Activated CD4-positive, alpha-beta T cell treated with anti-CD3 and anti-CD28 coated beads for 1 hour (primary cell): ENCODE measurements around the gene HCRTR1.

Experiments
- DNase-seq: peaks from one replicate; pipeline ENCODE4 v3.0.0-alpha.2; 2020

HCRTR1 gene

DNA sequence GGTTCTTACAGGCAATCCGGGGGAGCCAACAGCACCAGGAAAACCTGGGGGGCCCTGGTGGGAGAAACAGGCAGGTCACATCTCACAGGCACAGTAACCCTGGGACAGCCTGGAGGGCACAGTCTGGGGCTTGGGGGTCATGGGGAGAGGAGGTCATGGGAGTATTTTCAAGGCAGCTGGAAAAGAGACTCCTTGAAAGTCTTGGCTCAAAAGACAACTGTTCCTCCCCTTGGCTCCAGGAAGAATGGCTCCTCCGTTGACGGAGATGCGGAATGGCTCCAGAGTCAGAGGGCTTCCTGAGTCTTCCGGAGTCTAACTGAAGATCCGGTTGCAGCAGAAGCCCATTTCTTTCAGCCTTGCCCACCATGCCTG, 53.1 kb downstream of the HCRTR1 start:
- no peak for DNase-seq

DNA sequence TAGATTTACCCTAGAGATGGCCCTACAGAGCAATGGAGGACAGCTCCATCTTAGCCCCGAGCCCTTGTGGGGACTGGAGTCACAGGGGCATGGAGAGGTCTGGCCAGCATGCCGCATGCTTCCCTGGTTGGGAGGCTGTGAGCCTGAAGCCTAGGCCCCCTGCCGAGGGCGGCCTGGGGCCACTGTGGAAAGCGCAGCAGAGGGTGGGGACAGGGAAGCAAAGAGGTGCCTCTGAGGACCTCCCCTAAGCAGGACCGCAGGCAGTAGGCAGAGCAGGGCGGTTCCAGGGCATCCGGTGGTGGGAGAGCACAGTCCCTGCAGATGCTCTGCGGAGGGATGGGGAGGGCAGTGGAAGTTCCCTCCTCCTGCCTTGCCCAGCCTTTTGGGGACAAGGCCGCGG, 53.7 kb downstream of the HCRTR1 start:
- DNase-seq: no peak

DNA sequence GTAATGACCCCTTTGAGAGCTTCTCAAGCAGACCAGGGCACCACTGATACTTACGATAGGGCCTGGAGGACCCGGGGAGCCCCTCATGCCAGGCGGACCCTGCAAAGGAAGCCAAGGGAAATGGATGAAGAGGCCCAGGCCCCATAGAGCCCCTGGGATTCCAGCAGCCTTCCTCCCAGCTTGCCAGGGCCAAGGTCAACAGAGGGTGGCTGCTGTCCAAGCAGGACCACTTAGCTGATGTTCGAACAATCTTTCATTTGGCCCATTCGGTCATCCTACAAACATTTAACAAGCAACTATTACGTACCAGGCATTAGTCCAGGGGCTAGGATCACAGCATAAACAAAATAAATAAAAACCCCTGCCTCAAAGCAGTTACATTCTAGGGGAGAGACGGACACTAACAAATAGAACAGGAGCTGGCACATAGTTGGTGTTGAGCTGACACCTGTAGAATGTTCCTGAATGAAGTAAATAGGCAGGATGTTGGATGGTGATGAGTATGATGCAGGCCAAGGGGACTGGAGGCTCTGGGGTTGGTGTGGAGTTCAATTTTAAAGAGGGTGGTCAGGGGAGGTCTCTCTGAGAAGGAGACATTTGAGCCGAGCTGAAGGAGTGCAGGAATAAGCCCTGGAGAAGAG, 54.2 kb downstream of the HCRTR1 start:
- DNase-seq: no peak

GRCh38 chr1:31672986-31673385, 55.5 kb downstream of the HCRTR1 start:
- DNase-seq: no peak

DNA sequence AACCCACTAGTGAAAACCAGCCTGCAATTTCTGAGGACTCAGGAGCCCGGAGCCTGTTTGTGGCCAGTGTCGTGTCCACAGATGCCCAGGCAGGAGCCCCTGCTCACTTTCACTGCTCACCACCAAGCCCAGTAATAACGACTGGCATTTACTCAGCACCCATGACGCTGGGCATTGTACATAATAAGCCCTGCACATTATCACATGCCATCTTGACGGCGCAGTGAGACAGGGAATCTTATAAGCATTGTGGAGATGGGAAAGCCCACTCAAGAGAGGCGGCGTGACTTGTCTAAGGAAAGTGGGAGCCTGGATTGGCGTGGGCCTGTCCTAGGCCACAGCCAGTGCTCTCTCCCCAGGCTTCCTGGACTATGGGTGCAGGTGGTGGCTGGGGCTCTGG, 55.9 kb downstream of the HCRTR1 start:
- DNase-seq: no peak

DNA sequence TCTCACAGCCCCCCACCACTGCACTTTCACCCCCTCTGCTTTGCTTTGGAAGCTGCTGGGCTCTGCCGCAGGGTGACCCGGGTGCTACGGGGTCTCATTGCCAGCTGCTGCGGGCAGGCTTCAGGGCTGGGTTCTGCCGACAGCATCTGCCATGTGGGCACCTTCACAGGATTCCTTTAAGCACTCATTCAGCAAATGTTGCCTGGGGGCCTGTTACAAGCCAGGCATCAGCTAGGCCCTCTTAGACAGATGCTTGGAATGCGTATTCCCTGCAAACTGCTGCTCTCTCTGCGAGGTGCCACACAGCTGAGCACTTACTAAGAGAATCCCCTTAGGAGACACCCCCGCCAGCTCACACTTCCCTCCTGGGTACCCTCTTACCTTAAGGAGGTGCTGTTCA, 57.1 kb downstream of the HCRTR1 start:
- DNase-seq: no peak

DNA sequence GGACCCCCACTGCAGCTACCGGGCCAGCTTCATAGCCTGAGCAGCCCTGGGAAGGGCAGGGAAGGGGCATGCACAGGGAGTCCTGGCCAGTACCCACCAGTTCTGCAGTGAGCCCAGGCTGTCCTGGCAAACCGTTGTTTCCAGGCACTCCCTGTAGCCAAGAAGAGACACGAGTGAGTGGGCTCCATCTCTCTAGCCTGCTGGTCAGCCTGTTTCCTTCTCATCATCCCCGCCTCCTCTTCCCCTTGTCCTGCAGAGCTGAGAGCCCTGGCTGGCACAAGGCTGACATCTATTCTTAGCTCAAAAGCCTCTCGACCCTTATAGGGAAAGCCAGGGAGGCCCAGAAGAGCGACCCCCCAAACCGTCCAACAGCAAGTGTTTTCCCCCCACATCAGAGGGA, 57.7 kb downstream of the HCRTR1 start:
- DNase-seq: no peak

GRCh38 chr1:31675756-31676155, 58.3 kb downstream of the HCRTR1 start:
- no peak for DNase-seq
